Subcutaneous adipose tissue (tissue), 4 donors: Measurements from ENCODE around the gene SELP. TPM values are rescaled to one million over a fixed set of nuclear protein-coding genes. Genes with fewer than 3 reads are reported as not detected.

Experiments used
- CTCF ChIP-seq: fragments of 450-650 bp; IDR thresholded peaks from one replicate; pipeline ENCODE4 v1.5.1; 2016; ENCODE audit warnings: low read depth, mild to moderate bottlenecking, control low read depth, antibody characterized with exemption, moderate library complexity
- total RNA-seq, 4 donors: library from RNA; depleted of rRNA; stranded (reverse); fragments of >200 nt; gene quantifications; one replicate each; pipeline ENCODE4 v1.1.0, GENCODE V29; 2016

Gene SELP
- total RNA-seq, 4 donors from 2014 or later: 5.1 to 15.0 (median 9.6) TPM

- no peak for TF ChIP-seq CTCF
Observed at GRCh38 chr1:169577981-169578738, 51.8 kb downstream of the SELP start.

- TF ChIP-seq CTCF: no peak
Observed at GRCh38 chr1:169576935-169577331, 53.0 kb downstream of the SELP start.

GRCh38 chr1:169576241-169576934 lies 53.5 kb downstream of the SELP start:
- TF ChIP-seq CTCF: no peak

- no peak for TF ChIP-seq CTCF
Observed at GRCh38 chr1:169574336-169574735, 55.6 kb downstream of the SELP start.

GRCh38 chr1:169572187-169572586 lies 57.7 kb downstream of the SELP start:
- no peak for TF ChIP-seq CTCF

GRCh38 chr1:169571450-169571849 lies 58.5 kb downstream of the SELP start:
- TF ChIP-seq CTCF: no peak

GRCh38 chr1:169570172-169570574 lies 59.8 kb downstream of the SELP start:
- TF ChIP-seq CTCF: no peak
